GM18519 (cell line): ENCODE measurements around the gene CRYL1.

Source experiments
- ATAC-seq: cut with Tn5 transposase; IDR thresholded peaks from one replicate; pipeline ENCODE4 v1.9.1; 2021; ENCODE audit warnings: mild to moderate bottlenecking, moderate library complexity; ENCODE audit not compliant: unreplicated experiment, low FRiP score

CRYL1 gene

GRCh38 chr13:20525601-20526544 is at the start of gene CRYL1:
CRYL1 (minus strand) TSS chr13:20525857; CDS start chr13:20525794, 63 bp downstream.
- peak; percentile 39 for ATAC-seq

- ATAC-seq = no peak
Observed at GRCh38 chr13:20573636-20574035, 48.0 kb upstream of the CRYL1 start.

- no peak for ATAC-seq
Observed at GRCh38 chr13:20573186-20573585, 47.5 kb upstream of the CRYL1 start.

GRCh38 chr13:20571676-20572075 is 46.0 kb upstream of the CRYL1 start:
- ATAC-seq = no peak

- no peak for ATAC-seq
Observed at GRCh38 chr13:20570517-20570916, 44.9 kb upstream of the CRYL1 start.

GRCh38 chr13:20567881-20568528 is 42.3 kb upstream of the CRYL1 start:
- ATAC-seq = no peak

GRCh38 chr13:20566898-20567874 is 41.5 kb upstream of the CRYL1 start, which contains the start of gene IFT88:
IFT88 (plus strand) TSS chr13:20567157; CDS start chr13:20574386, 7,229 bp downstream.
- ATAC-seq = peak; percentile 59

GRCh38 chr13:20566468-20566897 is 40.8 kb upstream of the CRYL1 start:
- ATAC-seq = peak; percentile 13

GRCh38 chr13:20565115-20565736 is 39.6 kb upstream of the CRYL1 start:
- ATAC-seq = no peak

- no peak for ATAC-seq
Observed at GRCh38 chr13:20561741-20562140, 36.1 kb upstream of the CRYL1 start.

- ATAC-seq = no peak
Observed at GRCh38 chr13:20559659-20560356, 34.2 kb upstream of the CRYL1 start.

- ATAC-seq = no peak
Observed at GRCh38 chr13:20558982-20559381, 33.3 kb upstream of the CRYL1 start.

GRCh38 chr13:20553311-20553710 is 27.7 kb upstream of the CRYL1 start:
- no peak for ATAC-seq

- ATAC-seq = no peak
Observed at GRCh38 chr13:20550799-20551198, 25.1 kb upstream of the CRYL1 start.

GRCh38 chr13:20547479-20547908 is 21.8 kb upstream of the CRYL1 start:
- no peak for ATAC-seq

GRCh38 chr13:20546556-20546955 is 20.9 kb upstream of the CRYL1 start:
- no peak for ATAC-seq

- no peak for ATAC-seq
Observed at GRCh38 chr13:20544201-20544923, 18.7 kb upstream of the CRYL1 start.

- ATAC-seq = no peak
Observed at GRCh38 chr13:20536992-20537391, 11.3 kb upstream of the CRYL1 start.
